ENCODE data around the gene SUGP1.

The SUGP1 gene

GRCh38 chr19:19341026-19341425 lies 20.7 kb upstream of the SUGP1 start:
- DNase-seq (ENCODE audit: low read depth): no peak

DNA sequence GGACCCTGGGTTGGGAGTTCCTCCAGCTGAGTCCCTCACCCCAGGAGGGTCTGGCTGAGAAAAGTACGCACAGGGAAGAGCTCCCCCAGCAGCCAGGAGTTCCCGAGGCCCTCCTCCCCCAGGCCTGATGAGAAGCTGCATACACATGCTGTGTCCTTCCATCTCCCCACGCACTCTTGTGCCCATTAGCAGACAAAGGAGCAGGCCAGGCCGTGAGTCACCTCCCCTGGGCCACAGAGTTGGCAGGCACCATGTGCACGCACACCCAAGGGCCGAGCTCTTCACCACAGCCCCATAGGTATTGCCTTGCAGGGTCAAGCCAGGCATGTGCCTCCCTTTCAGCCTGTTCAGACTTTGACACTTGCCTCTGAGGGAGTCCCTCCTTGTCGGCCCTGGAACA lies 17.8 kb upstream of the SUGP1 start:
- DNase-seq (ENCODE audit: low read depth): no peak

GRCh38 chr19:19337120-19337519 lies 16.8 kb upstream of the SUGP1 start:
- no peak for DNase-seq (ENCODE audit: low read depth)

DNA sequence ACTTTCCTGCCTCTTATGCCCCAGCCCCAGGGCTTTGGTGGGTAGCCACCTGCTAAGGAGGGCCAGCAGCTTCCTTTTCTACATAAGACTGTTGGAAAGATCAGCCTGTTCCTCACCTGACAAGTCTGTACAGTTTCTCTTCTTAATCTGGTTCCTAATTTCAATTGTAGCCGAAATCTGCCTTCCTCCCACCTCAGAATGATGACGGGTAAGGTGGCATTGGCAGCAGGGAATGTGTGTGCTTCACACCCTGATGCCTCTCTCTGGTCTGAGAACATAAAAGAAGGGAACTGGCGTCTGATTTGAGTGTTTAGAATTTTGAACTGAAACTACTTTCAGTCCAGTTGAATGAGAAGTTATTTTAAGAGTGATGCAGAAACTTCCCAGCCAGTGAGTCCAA lies 16.3 kb upstream of the SUGP1 start:
- no peak for DNase-seq (ENCODE audit: low read depth)

GRCh38 chr19:19335408-19336158 lies 15.3 kb upstream of the SUGP1 start:
- no peak for DNase-seq (ENCODE audit: low read depth)

DNA sequence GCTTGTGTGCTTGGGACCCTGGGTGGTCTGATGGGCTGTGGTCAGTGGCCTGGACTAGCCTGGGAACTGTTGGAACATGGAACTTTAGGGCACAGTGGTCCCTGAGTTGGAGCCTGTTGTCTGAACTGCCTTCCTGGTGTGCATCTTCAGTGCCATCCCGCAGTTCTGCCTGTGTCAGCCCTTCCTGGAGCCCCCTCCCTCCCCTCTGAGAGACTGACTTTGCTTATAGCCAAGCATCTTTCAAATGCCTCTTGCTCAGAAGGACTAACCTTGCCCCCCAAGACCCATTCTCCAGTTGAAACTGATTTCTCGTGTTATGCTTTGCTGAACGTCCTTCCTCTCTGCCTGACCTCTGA lies 14.7 kb upstream of the SUGP1 start:
- no peak for DNase-seq (ENCODE audit: low read depth)

- no peak for DNase-seq (ENCODE audit: low read depth)
Measured at GRCh38 chr19:19334063-19334988, 14.0 kb upstream of the SUGP1 start.

GRCh38 chr19:19329126-19329525 lies 8.8 kb upstream of the SUGP1 start:
- no peak for DNase-seq (ENCODE audit: low read depth)

- no peak for DNase-seq (ENCODE audit: low read depth)
Measured at GRCh38 chr19:19327672-19328071, 7.4 kb upstream of the SUGP1 start.

GRCh38 chr19:19324059-19324770 lies 3.9 kb upstream of the SUGP1 start:
- no peak for DNase-seq (ENCODE audit: low read depth)

DNA sequence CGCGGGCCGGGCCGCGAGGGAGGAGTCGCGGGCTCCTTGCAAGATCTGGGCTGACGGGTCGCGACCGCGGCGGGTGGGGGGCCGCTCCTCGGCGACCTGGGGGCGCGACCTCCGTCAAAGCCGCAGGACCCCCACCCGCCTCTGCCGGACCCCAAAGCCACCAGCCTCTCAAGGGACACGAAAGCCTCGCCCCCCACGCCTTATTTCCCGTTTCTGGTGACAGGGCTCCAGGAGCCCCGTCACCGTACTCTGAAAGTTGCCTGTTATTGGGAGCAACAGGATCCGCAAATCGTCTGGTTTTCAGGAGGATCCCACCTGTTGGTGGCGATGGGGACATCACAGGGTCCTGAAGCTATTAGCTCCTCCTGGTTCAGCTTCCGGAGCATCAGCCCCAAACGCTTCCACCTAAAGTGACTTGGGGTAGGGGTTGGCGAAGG lies 850 bp upstream of the SUGP1 start:
- peak; percentile 21 for DNase-seq (ENCODE audit: low read depth)

DNA sequence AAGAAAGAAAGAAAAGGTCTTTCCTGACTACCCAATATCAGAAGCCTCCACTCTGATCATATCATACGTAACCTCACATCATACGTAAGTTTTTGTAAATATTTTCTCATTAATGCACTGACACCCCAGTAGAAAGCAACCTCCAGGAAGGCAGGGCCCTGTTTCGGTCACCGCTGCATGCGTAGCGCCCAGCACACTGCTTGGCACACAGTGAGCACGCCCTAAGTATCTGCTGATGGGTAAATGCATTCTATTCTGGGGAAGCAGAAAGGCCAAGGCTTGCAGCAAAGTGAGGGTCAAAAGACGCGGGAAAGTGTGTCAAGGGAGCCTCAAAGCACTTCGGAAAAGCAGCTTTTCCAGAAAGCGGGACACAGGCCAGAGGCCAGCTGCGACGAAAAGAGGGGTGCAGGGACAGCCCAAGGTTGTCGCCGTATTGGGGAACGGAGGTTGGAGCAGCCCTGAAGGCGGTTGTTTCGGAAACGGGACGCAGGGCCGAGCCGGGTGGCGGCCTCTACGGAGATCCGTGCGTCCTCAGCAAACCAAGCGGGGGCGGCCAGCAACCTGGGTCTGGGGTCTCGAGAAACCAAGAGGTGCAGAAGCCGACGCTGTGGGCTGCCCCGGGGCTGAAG lies 463 bp downstream of the SUGP1 start:
- DNase-seq (ENCODE audit: low read depth): no peak

GRCh38 chr19:19316082-19316481 lies 4.2 kb downstream of the SUGP1 start:
- DNase-seq (ENCODE audit: low read depth): no peak

- no peak for DNase-seq (ENCODE audit: low read depth)
Measured at GRCh38 chr19:19315444-19315843, 4.9 kb downstream of the SUGP1 start.

- DNase-seq (ENCODE audit: low read depth): no peak
Measured at GRCh38 chr19:19308373-19308772, 11.9 kb downstream of the SUGP1 start.

DNA sequence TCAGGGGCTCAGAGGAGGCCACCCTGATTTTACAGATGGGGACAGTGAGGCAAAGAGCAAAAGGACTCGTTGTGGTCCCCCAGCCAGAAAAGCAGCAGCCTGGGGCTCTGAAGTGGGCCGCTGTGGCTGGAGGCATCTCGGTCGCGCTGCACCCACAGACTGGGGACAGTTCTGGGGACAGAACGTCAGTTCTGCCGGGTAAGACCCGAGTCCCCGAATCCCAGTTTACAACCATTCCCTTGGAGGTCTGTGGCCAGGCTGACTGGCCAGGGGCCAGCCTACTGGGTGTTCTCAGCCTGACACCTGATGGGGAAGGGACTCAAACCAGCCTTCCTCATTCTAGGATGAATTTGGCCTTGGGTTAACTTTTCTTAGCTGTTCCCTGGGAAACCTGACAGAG lies 14.1 kb downstream of the SUGP1 start:
- no peak for DNase-seq (ENCODE audit: low read depth)

DNA sequence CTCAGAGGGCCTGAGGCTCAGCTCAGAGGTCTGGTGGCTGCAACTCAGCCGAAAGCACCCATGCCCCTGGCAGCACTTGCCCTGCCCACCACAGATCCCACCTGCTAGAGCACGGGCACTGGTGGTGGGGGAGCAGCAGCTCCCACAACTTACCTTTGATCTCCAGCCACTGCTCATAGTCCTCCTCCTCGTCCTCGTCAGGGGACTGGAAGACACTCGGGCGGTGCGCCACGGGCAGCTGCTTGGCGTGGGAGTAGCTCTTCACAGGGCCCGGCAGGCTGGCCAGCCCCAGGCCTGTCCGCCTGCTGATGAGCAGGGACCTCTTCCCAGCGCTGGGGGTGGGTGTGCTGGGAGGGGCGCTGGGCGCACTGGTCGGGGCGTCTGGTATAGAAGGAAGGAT lies 14.6 kb downstream of the SUGP1 start:
- DNase-seq (ENCODE audit: low read depth): no peak

GRCh38 chr19:19305066-19305465 lies 15.2 kb downstream of the SUGP1 start:
- DNase-seq (ENCODE audit: low read depth): no peak

- DNase-seq (ENCODE audit: low read depth): no peak
Measured at GRCh38 chr19:19304186-19304965, 15.9 kb downstream of the SUGP1 start.

- DNase-seq (ENCODE audit: low read depth): no peak
Measured at GRCh38 chr19:19303411-19303810, 16.9 kb downstream of the SUGP1 start.

- DNase-seq (ENCODE audit: low read depth): no peak
Measured at GRCh38 chr19:19300613-19301012, 19.7 kb downstream of the SUGP1 start.

Data from CMK (cell line).